Peyer's patch (tissue), 4 donors: ENCODE measurements around the gene ALAS1. TPM values are rescaled to one million over a fixed set of nuclear protein-coding genes. Genes with fewer than 3 reads are reported as not detected.

Experiments used
- DNase-seq, 3 donors: peaks; one replicate each; pipeline ENCODE4 v3.0.0-alpha.2; 2017 to 2019
- H3K27ac ChIP-seq, 4 donors: fragments of 200-600 bp; sonication (generic); one replicate each; pipeline ENCODE4 v1.5.1; 2016 to 2019
- H3K27me3 ChIP-seq, 2 donors: fragments of 200-600 bp; sonication (generic); one replicate each; pipeline ENCODE4 v1.5.1; 2019
- H3K36me3 ChIP-seq, 3 donors: fragments of 200-600 bp; sonication (generic); one replicate each; pipeline ENCODE4 v1.5.1; 2016 to 2019
- H3K4me1 ChIP-seq, 4 donors: fragments of 200-600 bp; sonication (generic); one replicate each; pipeline ENCODE4 v1.5.1; 2016 to 2019
- H3K4me3 ChIP-seq, 4 donors: fragments of 200-600 bp; sonication (generic); 1 replicate in 3 of 4; 2 replicates in 1 of 4; pipeline ENCODE4 v1.5.1; 2016 to 2019; ENCODE audit warnings: mild to moderate bottlenecking in 1 of 4
- H3K9me3 ChIP-seq, 4 donors: fragments of 200-600 bp; sonication (generic); one replicate each; pipeline ENCODE4 v1.5.1; 2016 to 2019; ENCODE audit warnings: mild to moderate bottlenecking in 1 of 4
- POLR2A ChIP-seq, 2 donors: fragments of 450-650 bp; IDR thresholded peaks; one replicate each; pipeline ENCODE4 v1.5.1; 2017; ENCODE audit warnings: antibody characterized with exemption in 2 of 2, mild to moderate bottlenecking in 2 of 2, moderate library complexity in 2 of 2
- total RNA-seq, 4 donors: library from RNA; depleted of rRNA; stranded (reverse); fragments of >200 nt; gene quantifications; one replicate each; pipeline ENCODE4 v1.1.0, GENCODE V29; 2016
- TF ChIP-seq, protein P1 (sequence below), 6 experiments: fragments of 450-650 bp in 4 of 6; fragments of 200-600 bp in 2 of 6; sonication (generic) in 1 of 6; IDR thresholded peaks; one replicate each; pipeline ENCODE4 v1.5.1; 2017 to 2019; ENCODE audit warnings: antibody characterized with exemption in 6 of 6, mild to moderate bottlenecking in 3 of 6, moderate library complexity in 1 of 6

The ALAS1 gene
- total RNA-seq, 4 donors from 2014 or later, result 73.3 to 92.8 (median 89.8) TPM

- H3K9me3 ChIP-seq, result no peaks in the 10 kb centered on the region
- no peak overlapping the region for H3K27ac ChIP-seq
- H3K36me3 ChIP-seq, result peaks cover 0 to 95% (median 3%) of the 10 kb centered on the region in 3 donors
- no peak for DNase-seq
- H3K27me3 ChIP-seq, result no peaks in the 10 kb centered on the region
- TF ChIP-seq, protein P1, sequence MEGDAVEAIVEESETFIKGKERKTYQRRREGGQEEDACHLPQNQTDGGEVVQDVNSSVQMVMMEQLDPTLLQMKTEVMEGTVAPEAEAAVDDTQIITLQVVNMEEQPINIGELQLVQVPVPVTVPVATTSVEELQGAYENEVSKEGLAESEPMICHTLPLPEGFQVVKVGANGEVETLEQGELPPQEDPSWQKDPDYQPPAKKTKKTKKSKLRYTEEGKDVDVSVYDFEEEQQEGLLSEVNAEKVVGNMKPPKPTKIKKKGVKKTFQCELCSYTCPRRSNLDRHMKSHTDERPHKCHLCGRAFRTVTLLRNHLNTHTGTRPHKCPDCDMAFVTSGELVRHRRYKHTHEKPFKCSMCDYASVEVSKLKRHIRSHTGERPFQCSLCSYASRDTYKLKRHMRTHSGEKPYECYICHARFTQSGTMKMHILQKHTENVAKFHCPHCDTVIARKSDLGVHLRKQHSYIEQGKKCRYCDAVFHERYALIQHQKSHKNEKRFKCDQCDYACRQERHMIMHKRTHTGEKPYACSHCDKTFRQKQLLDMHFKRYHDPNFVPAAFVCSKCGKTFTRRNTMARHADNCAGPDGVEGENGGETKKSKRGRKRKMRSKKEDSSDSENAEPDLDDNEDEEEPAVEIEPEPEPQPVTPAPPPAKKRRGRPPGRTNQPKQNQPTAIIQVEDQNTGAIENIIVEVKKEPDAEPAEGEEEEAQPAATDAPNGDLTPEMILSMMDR (IDR thresholded peaks at IDR 0.05), result no peak
- TF ChIP-seq POLR2A (IDR thresholded peaks at IDR 0.05), result no peak
- no peak overlapping the region for H3K4me3 ChIP-seq
- H3K4me1 ChIP-seq, result peaks cover 0 to 5% (median 1%) of the 10 kb centered on the region in 4 donors
Measured at GRCh38 chr3:52211268-52211891, 13.4 kb downstream of the ALAS1 start.

DNA sequence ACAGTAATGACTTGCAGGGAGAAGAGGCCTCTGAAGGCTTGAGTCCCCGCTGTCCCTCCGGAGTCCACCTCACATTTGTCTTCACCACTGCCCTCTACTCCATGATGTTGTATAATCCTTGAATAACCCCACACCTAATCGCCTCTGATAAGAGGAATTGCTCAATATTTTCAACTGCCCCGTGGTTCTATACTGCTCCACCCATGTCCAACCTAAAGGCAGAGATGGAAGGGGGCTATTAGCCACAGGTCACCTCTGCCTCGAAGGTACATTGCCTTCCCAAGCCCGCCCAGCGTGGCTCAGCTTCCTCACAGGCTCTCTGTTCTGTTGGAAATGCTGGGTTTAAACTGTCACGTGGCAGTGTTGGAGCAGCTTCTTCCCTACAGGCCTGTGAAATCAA, 15.0 kb downstream of the ALAS1 start:
- no peak overlapping the region for H3K27ac ChIP-seq
- peaks cover 7 to 21% (median 14%) of the 10 kb centered on the region in 4 donors for H3K4me1 ChIP-seq
- no peak for DNase-seq
- H3K27me3 ChIP-seq, result no peaks in the 10 kb centered on the region
- no peak overlapping the region for H3K4me3 ChIP-seq
- H3K9me3 ChIP-seq, result no peaks in the 10 kb centered on the region
- TF ChIP-seq, protein P1 (IDR thresholded peaks at IDR 0.05), result no peak
- TF ChIP-seq POLR2A (IDR thresholded peaks at IDR 0.05), result no peak
- H3K36me3 ChIP-seq, result peaks cover 0 to 79% (median 3%) of the 10 kb centered on the region in 3 donors

DNA sequence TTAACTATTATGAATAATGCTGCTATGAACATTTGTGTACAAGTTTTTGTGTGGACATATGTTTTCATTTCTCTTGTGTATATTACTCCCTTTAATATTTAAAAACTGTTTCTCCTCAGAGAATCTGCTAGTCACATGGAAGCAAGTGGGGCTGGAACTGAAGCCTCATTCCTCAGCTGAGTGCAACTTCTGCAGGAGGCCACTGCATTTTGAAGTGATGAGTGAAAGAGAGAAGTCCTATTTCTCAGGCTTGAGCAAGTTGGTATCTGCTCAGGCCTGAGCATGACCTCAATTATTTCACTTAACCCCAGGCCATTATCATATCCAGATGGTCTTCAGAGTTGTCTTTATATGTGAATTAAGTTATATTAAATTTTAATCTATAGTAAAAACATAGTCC, 15.9 kb downstream of the ALAS1 start:
- TF ChIP-seq POLR2A (IDR thresholded peaks at IDR 0.05), result no peak
- TF ChIP-seq, protein P1 (IDR thresholded peaks at IDR 0.05), result no peak
- Histone ChIP-seq H3K4me3 (no peak overlapping the region), H3K27me3 (no peaks in the 10 kb centered on the region), H3K36me3 (peaks cover 0 to 70% (median 3%) of the 10 kb centered on the region in 3 donors), H3K27ac (no peak overlapping the region), H3K9me3 (no peaks in the 10 kb centered on the region), H3K4me1 (peaks cover 12 to 30% (median 22%) of the 10 kb centered on the region in 4 donors)
- no peak for DNase-seq

- Histone ChIP-seq H3K27me3 (no peaks in the 10 kb centered on the region), H3K9me3 (no peaks in the 10 kb centered on the region), H3K4me3 (no peak overlapping the region), H3K27ac (peak overlapping the region in 1 of 4 donors; percentile 91), H3K4me1 (peaks cover 12 to 39% (median 24%) of the 10 kb centered on the region in 4 donors), H3K36me3 (peaks cover 0 to 55% (median 3%) of the 10 kb centered on the region in 3 donors)
- peak in 1 of 3 donors; percentile 39 for DNase-seq
- TF ChIP-seq, protein P1 (IDR thresholded peaks at IDR 0.05), result no peak
- no peak for TF ChIP-seq POLR2A (IDR thresholded peaks at IDR 0.05)
Measured at GRCh38 chr3:52215351-52215750, 17.4 kb downstream of the ALAS1 start.

DNA sequence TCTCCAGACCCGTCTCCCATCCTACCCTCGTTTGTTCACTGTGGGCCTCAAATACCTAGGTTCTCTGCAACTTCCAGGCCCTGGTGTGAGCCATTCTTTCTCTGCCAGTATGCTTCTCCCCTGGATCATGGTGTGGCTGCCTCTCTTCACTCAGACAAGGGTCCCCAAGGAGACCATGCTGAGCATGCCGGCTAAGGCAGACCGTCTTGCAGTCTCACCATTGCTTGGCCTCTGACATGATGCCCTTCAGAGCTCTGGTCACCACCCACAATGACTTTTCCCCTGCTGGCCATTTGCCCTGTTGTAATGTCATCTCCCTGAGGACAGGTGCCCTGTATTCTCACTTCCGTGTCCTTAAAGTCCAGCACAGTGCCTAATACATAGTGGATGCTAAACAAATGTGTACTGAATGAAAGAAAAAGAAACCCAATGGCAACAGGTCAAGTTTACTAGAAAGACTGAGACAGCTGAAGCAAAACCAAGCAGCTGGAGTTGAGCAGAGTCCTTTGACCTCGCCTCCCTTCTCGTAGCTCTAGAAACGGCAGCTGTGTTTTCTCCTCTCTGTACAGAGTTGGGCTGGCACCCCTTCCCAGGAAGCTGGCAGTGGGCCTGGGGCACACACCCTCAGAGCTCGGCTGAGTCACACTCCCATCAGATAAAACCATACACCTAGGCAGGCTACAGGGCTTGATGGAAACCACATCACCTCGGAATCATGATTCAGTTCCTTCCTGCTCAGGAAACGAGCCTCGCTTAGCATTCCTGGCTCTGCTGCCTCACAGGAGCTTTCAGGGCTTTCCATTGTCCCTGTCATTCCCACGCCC, 18.8 kb downstream of the ALAS1 start:
- peak overlapping the region; percentile 68 to 91 (median 76) for H3K27ac ChIP-seq
- TF ChIP-seq POLR2A (IDR thresholded peaks at IDR 0.05), result peak in 1 of 2 donors; percentile 51
- TF ChIP-seq, protein P1 (IDR thresholded peaks at IDR 0.05), result peak in 3 of 6 experiments; percentile 18 to 42 (median 27)
- peaks cover 0 to 41% (median 3%) of the 10 kb centered on the region in 3 donors for H3K36me3 ChIP-seq
- peaks cover 12 to 40% (median 33%) of the 10 kb centered on the region in 4 donors for H3K4me1 ChIP-seq
- DNase-seq, result peak in 2 of 3 donors; percentile 85 to 90
- H3K9me3 ChIP-seq, result no peaks in the 10 kb centered on the region
- H3K27me3 ChIP-seq, result no peaks in the 10 kb centered on the region
- H3K4me3 ChIP-seq, result peak overlapping the region in 1 of 4 donors; percentile 2
